ENCODE results near the gene TNNT3.

DNA sequence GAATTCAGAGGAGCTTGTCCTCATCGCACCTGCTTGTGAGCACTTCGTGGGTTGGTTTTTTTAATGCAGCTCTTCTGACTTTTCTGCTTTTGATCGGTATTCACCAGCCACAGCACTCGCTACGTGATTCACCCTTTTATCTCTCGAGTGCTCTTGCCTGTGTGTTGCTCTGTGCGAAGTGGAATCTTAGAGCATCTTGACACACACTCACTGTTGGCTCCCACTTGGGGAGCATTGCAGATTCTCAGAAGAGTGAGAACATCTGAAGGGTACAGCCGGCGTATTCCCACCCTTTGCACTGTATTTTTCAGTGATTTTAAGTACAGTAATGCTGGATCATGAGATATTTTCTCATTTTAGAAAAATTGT, 10.9 kb downstream of the TNNT3 start:
- no peak for TF ChIP-seq POLR2AphosphoS5 (IDR thresholded peaks at IDR 0.05)
- TF ChIP-seq, protein P1, sequence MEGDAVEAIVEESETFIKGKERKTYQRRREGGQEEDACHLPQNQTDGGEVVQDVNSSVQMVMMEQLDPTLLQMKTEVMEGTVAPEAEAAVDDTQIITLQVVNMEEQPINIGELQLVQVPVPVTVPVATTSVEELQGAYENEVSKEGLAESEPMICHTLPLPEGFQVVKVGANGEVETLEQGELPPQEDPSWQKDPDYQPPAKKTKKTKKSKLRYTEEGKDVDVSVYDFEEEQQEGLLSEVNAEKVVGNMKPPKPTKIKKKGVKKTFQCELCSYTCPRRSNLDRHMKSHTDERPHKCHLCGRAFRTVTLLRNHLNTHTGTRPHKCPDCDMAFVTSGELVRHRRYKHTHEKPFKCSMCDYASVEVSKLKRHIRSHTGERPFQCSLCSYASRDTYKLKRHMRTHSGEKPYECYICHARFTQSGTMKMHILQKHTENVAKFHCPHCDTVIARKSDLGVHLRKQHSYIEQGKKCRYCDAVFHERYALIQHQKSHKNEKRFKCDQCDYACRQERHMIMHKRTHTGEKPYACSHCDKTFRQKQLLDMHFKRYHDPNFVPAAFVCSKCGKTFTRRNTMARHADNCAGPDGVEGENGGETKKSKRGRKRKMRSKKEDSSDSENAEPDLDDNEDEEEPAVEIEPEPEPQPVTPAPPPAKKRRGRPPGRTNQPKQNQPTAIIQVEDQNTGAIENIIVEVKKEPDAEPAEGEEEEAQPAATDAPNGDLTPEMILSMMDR (IDR thresholded peaks at IDR 0.05): no peak
- TF ChIP-seq POLR2A (IDR thresholded peaks at IDR 0.05): no peak
- TF ChIP-seq EP300 (IDR thresholded peaks at IDR 0.05): no peak

Data from stomach (tissue), 4 donors.